Esophagus mucosa (tissue), 1 donor: ENCODE results near the gene DAPK2. TPM values are rescaled to one million over a fixed set of nuclear protein-coding genes. Genes with fewer than 3 reads are reported as not detected.

ENCODE experiments used
- ATAC-seq: fragments of 200-7000 bp; cut with Tn5 transposase; one replicate; pipeline ENCODE4 v1.9.1; 2020
- total RNA-seq: library from RNA; stranded (reverse); gene quantifications from one replicate; pipeline ENCODE4 v1.2.4, GENCODE V29; 2023
- donor health status: DM: yes; HTN: yes; CAD: no.

The DAPK2 gene
- total RNA-seq, 1 donor from 2014 or later = 9.6 TPM

- ATAC-seq = no peak
These were observed 50.5 kb downstream of the DAPK2 start for GRCh38 chr15:63995789-63996188.

DNA sequence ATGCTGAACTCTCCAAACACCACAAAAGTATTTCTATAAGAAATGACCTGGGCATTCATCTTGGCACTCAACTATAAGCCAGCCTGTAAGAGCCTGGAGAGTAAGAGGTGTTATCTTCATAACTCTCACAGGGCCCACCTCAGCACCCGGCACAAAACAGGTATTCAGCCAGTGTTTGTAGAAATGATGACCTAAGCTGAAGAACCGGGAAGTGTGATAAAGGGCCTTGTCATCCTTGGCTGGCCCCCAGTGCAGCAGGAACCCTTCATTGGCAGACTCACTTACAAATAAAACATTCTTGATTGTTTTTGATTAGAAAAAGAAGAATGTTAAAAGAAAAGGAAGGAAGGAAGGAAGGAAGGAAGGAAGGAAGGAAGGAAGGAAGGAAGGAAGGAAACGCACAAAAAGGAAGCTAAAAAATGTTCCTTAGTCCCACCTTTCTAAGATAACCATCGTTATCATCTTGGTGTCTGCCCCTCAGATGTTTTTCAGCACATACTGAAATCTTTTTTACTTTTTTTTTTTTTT lies 52.1 kb downstream of the DAPK2 start:
- ATAC-seq = no peak

GRCh38 chr15:63992300-63992699 lies 54.0 kb downstream of the DAPK2 start:
- no peak for ATAC-seq

DNA sequence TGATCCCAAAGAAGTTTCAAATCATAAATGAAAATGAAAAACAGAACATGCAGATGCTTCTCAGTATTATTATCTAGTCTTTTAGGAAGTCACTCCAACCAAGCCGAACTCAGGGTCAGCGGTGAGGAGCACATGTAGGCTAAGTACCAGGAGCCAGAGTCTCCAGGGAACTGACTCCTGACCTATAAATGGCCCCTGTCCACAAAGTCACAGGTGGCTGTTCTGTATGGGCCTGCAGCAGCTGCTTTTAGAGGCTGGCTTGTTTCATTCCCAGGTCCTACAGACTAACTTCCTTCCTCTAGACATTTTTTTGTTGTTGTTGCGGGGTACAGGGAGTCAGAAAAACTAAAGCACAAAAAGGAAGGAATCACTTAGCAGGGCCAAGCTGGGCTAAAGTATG lies 54.6 kb downstream of the DAPK2 start:
- ATAC-seq = no peak

DNA sequence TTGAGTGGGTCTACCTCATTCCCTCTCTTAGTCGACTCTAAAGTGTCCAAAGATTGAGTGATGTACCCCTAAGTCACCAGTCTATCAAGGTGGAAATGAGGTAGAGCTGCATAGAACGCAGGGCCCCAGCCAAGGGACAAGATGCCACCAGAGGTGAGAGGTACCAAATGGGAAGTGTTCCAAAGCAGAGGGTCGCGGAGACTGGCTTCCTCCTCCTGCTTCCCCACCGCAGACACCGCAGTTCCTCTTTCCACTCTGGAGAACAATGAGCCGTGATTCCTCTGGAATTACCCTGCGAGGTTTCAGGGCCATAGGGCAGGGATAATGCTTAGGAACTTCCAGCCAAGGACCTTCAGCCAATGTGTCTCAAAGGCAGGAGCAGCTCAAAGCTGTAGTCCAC lies 55.8 kb downstream of the DAPK2 start:
- ATAC-seq = no peak

- ATAC-seq = no peak
These were observed 58.4 kb downstream of the DAPK2 start for GRCh38 chr15:63987796-63988378.

- ATAC-seq = peak; percentile 46
These were observed 59.4 kb downstream of the DAPK2 start for GRCh38 chr15:63986751-63987341.

DNA sequence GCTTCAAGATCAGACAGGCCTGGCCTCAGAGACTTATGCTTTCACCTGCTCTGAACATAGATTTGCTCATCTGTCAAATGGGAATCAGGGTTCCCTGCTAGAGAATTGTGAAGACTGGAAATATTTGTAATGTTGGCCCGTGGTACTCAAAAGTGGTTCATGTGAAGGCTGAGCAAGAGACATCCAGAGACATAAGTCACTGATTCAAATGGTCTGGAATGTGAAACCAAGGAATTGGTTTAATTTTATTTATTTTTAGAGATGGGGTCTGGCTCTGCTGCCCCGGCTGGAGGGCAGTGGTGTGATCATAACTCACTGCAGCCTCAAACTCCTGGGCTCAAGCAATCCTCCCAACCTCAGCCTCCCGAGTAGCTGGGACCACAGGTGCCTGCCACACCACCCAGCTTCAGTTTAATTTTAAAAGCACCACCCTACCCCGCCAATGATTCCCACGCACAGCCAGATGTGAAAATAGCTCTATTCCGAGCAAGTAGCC lies 60.1 kb downstream of the DAPK2 start:
- ATAC-seq = no peak

DNA sequence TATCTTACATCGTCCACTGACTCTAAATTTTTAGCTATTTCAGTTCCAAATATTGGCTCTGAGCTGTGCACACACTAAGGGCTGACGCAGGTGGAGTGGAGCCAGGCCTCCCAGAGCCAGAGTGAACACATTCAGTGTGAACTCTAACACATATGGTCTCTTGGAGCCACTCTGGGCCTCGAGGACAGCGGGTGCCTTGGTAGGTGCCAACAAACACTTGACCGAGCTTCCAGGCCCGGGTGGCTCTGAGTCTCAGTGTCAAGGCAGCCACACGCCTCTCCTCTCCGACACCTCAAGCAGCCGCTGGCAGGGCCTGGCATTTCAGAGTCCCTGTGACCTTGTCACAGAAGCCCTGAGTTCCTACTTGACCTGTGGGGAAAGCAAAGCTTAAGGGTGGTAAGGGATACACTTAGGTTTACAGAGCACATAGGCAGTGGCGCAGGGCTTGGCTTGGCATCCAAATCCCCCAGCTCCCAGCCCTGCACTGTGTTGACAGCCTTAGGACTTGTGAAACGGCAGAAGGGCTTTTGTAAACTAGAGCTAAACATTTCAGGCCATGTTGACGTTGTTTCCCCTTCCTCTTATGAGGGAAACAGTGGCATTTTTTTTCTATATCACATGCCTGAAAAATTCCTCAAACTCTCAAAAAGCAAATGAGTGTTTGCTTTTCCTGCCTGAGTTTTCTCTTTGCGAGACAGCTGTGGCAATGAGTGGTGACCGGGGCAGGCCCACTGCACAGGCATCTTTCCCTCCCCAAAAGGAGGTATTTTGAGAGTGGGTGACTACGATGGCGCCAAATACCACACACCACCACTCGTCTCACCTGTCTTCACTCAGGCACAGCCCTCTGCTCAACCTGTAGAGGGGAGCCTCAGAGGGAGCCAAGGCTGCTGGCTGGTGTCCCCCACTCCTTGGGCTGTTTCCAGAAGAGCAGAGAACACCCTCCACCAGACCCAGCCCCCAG lies 60.8 kb downstream of the DAPK2 start:
- ATAC-seq = no peak

DNA sequence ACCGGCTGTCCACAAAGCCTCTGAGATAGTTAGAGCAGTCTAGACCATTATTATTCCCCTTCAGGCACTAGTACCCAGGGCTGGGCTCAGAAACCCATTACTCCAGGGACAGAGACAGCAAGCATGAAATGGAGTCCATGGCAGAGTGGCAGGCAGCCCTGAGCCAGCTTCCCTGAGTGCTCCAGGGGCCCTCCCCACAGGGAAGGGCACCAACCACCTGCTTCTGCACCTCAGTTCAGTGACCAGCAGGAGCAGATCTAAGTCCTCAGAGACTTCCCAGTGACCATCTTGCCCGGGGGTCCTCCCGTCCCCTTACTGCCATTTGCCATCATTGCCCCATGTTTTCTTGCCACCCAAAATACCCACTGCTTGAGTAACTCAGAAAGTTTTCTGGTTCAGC lies 62.0 kb downstream of the DAPK2 start:
- no peak for ATAC-seq

GRCh38 chr15:63983061-63983711 lies 63.1 kb downstream of the DAPK2 start:
- ATAC-seq = no peak

DNA sequence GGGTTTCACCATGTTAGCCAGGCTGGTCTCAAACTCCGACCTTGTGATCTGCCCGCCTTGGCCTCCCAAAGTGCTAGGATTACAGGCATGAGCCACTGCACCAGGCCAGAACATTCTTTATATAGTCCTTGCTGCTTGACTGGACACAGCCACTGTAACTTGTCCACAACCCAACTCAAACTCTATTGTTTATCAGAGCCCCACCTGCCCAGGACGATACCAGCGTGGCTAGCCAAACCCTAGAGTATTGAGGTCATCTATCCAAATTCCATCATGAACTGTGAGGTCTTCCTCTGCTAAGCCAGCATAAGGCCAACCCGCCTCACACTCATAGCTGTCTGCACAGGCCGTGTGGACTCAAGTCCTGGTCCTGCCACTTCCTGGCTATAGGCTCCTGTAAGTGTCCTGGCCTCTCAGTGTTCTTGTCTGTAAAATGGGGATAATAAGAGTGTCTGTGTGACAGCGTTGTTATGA lies 63.9 kb downstream of the DAPK2 start:
- ATAC-seq = peak; percentile 8

DNA sequence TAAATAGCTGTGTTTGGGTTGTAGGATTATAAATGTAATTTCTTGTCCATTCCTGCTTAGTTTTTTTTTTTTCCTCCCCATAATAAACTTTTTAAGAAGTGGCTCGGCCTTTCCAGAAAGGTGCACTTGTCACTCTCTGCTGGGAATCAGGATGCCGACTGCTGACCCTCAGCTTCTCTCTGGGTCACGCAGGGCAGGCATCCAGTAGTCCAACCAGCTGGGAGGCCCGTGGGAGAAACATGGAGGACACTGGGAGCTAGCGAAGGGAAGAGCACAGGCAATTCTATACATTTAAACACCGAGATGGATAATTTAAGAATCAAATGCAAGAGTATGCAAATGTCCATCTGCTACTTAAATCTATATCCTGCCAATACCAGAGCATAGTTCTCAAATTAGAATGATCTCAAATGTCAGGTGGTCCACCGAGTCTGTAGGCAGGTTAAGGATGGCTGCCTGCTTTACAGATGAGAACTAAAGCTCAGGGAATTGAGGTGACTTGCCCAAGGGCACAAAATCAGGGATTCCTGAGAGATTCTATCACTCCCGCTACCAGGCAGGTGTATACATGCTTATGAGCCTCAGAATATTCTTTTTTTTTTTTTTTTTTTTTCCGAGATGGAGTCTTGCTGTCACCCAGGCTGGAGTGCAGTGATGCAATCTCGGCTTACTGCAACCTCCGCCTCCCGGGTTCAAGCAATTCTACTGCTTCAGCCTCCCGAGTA lies 64.5 kb downstream of the DAPK2 start:
- ATAC-seq = peak; percentile 36

DNA sequence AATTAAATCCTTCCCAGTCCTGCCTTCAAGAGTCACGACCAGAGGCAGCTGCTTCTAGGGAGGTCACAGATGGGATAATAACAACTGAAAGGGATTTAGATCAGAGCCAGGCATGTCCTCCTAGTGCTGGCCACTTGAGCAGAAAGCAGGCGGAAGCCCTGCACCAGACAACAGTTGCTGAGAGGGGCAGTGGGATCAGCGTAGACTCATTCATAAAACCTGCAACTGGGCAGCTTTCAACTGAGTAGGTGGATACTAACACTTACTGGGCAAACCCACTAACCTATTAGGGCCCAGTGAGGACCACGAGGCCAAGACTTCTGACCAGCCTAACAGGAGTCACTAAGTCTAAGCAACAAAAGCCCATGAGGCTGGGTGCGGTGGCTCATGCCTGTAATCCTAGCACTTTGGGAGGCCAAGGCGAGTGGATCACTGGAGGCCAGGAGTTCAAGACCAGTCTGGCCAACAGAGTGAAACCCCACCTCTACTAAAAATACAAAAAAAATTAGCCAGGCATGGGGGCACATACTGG lies 67.0 kb downstream of the DAPK2 start:
- ATAC-seq = no peak

DNA sequence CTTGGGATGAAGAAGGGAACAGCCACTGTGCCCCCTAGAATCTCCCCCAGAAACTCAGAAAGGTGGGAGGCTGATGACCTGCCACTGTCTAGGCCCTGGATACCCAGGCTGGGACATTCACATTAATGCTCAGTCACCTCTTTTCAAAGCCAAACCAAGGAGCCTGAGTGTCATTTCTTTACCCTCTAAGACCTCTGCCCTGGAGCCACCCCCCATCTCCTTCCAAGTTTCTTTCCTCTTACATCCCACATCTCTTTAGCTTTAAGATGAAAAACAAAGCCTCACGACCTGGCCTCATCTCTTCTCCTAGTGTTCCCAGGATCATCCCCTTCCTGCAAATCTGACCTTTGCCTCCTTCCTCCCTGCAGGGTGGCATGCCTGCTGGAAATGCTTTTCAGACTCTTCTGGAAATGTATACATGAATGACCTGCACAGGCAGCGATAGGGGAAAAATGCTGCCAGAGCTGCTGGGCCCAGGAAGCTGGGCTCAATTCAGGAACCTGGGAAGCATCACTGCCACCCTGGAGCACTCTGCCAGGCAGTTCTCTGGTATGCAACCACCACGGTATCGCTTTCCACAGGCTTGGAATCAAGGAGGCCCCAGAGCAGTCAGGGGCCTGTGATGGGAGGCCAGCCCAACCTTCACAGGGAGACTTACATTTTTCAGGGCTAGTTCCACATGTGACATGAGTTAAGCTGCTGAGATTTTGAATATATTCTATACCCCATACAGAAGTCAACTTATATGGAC lies 67.6 kb downstream of the DAPK2 start:
- ATAC-seq = no peak

DNA sequence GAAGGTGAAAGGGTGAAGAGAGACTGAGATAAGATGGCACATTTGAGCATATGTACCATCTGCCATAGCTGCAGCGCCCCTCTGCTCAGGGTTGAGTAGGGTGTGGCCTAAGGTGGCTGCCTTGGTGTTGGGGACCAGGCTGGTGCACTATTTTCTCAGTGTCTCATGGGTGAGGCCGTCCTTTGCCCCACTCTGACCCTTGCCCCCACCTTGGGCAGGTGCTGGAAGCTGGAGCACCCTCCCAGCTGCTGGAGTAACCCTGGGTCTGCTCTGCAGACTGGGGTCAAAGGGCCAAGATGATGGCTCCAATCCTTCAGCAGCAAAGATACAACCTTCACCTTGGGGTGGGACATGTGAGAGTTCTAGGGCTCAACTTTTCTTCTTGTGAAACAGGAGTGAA lies 69.2 kb downstream of the DAPK2 start:
- no peak for ATAC-seq

- ATAC-seq = no peak
These were observed 72.3 kb downstream of the DAPK2 start for GRCh38 chr15:63974021-63974420.

- no peak for ATAC-seq
These were observed 72.9 kb downstream of the DAPK2 start for GRCh38 chr15:63973212-63974009.

- peak; percentile 13 for ATAC-seq
These were observed 73.5 kb downstream of the DAPK2 start for GRCh38 chr15:63972801-63973200.

DNA sequence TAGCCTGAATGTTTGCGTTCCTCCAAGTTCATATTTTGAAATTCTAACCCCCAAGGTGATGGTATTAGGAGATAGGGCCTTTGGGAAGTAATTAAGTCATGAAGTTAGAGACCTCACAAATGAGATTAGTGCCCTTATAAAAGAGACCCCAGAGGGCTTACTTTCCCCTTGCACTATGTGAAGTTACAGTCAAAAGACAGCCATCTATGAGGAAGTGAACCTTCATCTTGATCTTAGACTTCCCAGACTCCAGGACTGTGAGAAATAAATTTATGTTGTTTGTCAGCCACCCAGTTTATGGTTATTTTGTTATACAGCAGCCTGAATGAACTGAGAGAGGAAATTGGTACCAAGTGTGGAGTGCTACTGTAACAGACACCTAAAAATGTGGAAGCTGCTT lies 74.4 kb downstream of the DAPK2 start:
- no peak for ATAC-seq
